Activated CD4-positive, CD25-positive, alpha-beta regulatory T cell (primary cell): Measurements from ENCODE around the gene KDM5A.
"Not testable (repeated sequence)": the region's sequence is repeated elsewhere in the genome, so short reads cannot be mapped to it uniquely, and the experiment has no call there.

Experiments
- DNase-seq, 4 experiments: peaks; one replicate each; lab custom pipeline; 2025; lab: John Stamatoyannopoulos, UW

Gene KDM5A

DNA sequence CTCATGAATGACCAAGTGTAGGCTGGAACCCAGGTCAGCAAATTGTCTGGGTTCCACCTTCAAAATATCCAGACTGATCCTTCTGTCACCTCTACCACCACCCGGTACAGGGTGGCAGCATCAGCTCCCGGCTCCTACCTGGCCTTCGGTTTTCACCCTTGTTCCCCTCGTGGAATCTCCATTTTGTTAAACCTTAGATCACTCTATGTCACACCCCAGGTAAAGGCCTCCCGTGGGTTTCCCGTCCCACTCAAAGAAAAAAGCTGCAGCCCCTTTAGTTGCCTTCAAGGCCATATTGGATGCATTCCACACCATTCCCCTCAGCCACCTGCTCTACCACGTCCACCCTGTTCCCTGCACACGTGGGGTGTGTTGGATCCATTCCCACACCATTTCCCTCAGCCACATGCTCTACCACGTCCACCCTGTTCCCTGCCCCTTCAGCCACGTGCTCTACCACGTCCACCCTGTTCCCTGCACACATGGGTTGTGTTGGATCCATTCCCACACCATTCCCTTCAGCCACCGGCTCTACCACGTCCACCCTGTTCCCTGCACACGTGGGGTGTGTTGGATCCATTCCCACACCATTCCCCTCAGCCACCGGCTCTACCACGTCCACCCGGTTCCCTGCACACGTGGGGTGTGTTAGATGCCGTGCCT lies 150.3 kb downstream of the KDM5A start:
- no peak for DNase-seq

DNA sequence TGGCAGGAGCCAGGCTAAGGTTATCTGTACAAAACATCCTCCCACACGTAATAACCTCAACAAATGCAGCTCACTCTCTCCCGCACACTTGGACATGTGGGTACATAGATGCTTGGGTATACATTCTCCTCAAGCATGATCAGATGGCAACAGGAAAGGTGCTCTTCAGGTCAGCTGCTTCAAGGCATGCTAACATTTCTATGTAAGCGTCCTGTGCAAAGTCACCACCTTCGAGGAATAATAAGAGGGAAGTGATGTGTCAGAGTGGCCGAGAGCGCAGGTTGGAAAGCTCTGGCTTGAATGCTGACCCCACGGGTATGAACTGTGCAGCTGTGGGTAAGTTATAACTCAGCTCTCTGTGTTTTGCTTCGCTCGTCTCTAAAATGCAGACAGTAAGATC lies 151.0 kb downstream of the KDM5A start:
- DNase-seq: no peak

DNA sequence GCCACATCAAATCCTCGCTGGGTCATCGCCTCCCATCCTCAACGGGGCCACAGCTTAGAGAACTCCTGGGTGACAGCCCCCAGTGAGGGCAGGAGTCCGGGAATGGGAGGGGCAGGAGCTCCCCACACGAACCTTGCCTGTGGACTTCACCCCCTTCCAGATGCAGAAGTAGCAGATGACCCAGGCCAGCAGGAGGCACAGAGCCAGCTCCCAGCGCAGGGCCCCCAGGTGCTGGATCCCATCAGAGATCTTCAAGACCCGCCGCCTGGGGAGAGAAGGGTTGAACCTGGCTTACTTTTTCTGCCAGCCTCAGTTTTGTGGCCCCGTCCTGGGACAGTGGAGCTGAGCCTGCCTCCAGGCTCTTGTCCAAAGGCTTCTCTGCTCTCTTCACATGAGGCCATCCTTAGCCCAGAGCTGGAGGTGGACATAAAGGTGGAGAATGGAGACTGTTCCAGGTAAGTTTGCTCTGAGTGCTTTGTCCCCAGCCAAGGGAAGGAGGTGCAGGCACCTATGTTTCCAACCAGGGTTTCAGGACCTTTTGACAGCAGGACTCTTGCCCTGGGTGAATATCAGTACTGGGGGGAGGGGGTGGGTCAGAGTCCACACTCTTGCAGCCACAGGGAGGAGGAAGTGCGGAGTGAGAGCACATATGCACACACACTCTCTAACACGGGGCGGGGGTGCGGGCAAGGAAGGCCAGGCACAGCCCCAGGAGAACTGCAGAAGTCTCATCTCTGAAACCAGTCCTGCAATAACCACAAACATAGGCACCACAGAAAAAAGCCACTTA lies 151.9 kb downstream of the KDM5A start:
- no peak for DNase-seq

DNA sequence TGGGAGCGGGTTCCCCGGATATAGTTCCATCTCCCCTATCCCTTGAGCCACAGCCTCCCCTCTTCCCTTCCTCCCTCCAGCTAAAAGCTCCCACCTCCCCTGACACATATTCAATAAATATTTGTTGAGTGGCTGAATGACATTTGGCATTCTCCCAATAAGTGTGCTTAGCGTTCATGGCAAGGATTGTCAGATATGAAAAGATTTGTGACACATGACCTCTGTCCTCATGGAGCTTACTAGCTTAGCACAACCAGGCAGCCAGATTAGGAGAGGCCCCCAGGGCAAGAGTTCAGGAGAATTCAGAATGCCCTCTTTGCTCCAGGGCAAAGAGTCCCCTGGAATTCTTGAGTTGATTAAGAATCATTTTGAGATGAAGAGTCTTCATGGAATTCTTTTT lies 152.7 kb downstream of the KDM5A start:
- DNase-seq: no peak

DNA sequence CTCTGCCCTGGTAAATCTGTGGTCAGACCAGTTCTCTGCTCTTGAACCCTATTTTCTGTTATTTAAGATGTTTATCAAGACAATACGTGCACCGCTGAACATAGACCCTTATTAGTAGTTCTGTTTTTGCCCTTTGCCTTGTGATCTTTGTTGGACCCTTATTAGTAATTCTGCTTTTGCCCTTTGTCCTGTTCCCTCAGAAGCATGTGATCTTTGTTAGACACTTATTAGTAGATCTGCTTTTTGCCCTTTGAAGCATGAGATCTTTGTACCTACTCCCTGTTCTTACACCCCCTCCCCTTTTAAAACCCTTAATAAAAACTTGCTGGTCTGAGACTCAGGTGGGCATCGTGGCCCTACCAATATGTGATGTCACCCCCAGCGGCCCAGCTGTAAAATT lies 153.2 kb downstream of the KDM5A start:
- not testable (repeated sequence) for DNase-seq

DNA sequence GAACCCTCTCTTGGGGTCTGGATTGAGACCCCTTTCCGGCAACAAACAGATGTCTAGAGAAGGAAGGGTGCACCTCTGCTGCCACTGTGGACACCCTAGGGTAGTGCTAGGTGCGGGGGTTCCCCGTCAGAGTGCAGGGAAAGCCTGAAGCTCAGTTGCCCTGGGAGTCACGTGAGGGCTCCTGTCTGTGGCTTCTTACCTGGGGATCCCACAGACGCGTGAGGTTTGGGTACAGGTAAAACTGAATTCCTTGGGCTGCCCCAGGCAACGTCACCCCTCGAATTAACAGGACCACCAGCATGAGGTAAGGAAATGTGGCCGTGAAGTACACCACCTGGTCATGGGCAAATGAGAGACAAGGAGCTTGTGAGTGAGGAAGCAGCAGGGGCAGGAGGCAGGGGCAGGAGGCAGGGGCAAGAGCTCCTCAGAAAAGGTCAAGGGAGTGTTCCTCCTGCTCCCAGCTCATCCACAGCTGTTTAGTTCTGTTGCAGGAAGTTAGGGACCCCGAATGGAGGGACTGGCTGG lies 154.2 kb downstream of the KDM5A start:
- DNase-seq: no peak

DNA sequence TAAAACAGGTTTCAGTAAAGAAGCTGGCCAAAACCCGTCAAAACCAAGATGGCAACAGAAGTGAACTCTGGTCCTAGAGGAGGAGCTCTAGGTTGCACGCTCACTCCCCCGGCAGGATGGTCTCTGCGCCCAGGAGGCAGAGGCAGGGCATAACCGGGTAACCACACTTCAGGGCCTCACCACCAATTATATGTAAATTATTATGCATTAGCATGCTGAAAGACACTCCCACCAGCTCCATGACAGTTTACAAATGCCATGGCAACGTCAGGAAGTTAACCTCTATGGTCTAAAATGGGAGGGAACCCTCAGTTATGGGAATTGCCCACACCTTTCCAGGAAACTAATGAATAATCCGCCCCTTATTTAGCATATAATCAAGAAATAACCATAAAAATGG lies 155.1 kb downstream of the KDM5A start:
- no peak for DNase-seq

DNA sequence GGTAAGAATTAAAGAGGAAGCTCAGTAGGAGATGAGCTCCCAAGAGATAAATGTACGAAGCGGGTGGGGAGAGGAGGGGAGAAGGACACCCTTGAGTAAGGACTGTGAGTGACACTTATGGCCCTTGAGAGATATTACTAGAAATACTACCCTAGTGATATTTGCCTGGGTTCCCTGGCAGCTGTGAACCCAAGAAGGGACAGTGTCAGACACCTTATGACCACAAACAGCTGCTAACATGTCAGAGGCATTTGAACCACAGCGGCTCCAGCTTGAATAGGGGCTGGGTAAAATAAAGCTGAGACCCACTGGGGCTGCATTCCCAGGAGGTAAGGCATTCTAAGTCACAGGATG lies 155.5 kb downstream of the KDM5A start:
- DNase-seq: no peak

DNA sequence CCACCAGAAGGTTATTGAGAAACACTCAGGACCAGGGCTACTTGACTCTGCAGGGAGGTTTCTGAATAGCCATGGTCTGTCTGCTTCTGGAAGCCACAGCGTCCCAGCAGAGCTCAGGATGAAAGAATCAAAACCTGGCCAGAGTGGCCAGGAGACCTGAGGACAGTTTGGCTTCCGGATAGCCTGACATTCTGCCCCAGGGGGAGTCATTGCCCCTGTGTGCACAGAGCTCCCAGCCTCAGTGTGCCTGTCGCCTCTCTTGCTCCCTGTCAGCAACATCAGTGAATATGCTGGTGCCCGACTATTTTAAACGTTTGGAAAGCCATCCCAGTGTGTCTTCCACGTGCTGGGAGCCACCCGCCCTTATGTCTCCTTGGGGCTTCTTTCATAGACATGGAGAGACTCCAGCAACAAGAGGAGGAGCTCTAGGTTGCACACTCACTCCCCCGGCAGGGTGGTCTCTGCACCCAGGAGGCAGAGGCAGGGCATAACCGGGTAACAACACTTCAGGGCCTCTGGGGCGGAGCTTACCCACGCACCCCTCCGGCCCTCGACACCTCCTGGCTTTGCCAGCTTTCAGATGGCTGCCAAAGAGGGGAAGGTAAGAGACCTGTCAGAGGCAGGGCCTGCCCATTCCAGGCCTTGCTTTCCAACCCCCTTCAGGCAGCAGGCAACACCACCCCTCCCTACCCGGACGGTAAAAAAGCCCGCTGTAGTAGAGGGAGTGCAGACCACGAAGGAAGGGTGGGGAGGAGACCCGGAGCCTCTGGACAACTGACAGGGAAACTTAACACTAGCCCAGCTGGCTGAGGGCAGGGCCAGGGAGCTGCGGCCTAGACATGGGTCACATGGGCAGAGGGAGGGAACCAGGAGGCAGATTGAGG lies 156.1 kb downstream of the KDM5A start:
- DNase-seq: no peak

DNA sequence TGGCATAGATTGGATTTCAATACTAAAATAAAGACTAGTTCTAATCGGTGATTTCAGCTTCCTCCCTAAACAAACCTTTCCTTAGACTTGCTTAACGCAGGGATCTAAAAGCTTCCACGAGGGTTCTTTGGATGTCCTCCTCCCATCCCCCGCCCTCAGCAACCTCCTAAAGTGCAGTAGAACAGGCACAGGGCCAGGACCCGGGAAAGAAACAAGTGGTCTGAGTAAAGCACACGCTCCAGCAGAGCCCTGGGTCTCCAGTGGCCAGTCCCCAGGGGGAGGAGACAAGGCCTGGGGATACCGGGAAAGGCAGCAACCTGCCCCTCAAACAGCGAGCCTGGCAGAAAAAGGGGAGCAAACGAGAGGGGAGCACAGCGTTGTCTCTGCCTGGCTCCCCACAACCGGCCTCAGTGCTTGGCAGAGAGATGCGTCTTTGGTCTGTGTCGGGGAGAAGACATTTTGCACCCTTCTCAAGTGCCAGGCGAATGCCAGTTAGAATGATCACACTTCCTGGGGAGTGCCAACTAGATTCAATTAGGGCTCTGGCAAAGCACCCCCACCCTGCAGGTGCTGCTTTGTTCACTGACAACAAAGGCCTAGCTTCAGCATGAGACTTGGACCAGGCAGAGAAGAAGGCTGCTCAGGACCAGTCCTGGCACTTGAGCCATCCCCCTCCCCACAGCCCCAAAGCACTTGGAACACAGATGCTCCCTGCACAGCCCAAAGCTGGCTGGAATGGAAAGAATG lies 158.0 kb downstream of the KDM5A start:
- DNase-seq: no peak
